Parietal lobe (tissue), 1 donor: ENCODE measurements around the gene IRS2. TPM values are rescaled to one million over a fixed set of nuclear protein-coding genes. Genes with fewer than 3 reads are reported as not detected.

Experiments
- total RNA-seq: library from RNA; depleted of rRNA; stranded (reverse); fragments of >200 nt; gene quantifications from one replicate; pipeline ENCODE4 v1.2.3, GENCODE V29; 2014

Gene IRS2, protein sequence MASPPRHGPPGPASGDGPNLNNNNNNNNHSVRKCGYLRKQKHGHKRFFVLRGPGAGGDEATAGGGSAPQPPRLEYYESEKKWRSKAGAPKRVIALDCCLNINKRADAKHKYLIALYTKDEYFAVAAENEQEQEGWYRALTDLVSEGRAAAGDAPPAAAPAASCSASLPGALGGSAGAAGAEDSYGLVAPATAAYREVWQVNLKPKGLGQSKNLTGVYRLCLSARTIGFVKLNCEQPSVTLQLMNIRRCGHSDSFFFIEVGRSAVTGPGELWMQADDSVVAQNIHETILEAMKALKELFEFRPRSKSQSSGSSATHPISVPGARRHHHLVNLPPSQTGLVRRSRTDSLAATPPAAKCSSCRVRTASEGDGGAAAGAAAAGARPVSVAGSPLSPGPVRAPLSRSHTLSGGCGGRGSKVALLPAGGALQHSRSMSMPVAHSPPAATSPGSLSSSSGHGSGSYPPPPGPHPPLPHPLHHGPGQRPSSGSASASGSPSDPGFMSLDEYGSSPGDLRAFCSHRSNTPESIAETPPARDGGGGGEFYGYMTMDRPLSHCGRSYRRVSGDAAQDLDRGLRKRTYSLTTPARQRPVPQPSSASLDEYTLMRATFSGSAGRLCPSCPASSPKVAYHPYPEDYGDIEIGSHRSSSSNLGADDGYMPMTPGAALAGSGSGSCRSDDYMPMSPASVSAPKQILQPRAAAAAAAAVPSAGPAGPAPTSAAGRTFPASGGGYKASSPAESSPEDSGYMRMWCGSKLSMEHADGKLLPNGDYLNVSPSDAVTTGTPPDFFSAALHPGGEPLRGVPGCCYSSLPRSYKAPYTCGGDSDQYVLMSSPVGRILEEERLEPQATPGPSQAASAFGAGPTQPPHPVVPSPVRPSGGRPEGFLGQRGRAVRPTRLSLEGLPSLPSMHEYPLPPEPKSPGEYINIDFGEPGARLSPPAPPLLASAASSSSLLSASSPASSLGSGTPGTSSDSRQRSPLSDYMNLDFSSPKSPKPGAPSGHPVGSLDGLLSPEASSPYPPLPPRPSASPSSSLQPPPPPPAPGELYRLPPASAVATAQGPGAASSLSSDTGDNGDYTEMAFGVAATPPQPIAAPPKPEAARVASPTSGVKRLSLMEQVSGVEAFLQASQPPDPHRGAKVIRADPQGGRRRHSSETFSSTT (N-terminal part only)
- total RNA-seq, result 14.4 TPM

DNA sequence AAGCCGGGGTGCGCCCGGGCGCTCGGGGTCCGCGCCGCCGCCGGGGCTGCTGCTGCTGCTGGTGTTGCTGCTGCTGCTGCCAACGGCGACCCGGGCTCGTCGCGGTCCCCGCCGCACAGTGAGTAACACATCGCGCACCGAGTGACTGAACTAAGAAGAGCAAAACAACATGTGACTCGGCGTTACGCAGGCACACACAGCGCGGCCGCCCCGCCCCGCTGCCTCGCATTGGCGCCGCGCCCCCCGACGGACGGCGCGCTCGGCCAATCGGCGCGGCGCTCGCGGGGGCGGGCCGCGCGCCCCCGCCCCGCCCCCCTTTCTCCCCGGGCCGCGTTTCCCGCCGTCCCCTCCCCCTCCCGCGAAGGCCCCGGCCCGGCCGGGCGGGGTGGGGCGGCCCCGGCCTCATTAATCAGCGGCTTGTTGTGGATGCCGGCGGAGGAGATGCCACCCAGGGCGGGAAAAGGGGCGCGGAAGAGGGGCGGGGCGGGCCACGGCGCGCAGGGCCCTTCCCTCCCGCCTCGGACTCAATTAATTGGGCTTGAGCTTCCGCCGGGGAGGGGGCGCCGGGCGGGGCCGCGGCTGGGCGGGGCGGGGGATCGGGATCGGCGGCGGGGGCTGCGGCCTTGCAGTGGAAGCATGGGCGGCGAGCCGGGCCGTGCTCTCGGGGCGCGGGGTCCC, at the start of gene IRS2:
Gene IRS2 (minus strand): TSS at position 127 of the 678 bp plus-strand sequence. CDS start 530 bp downstream, outside the sequence.

